T-helper 2 cell treated with Interferon-gamma antibody and Interleukin-4, amounts not matched to agents 5 μg/mL and 100 μg/mL, for 36 hours (primary cell): ENCODE results near the gene NOTCH2.

Experiments used
- DNase-seq: peaks from one replicate; pipeline ENCODE4 v3.0.0; 2021; ENCODE audit warnings: low spot score
- H3K27ac Mint-ChIP-seq: one replicate; pipeline ENCODE4 v1.8.0; 2021; ENCODE audit warnings: mild to moderate bottlenecking, mixed read lengths
- H3K27me3 Mint-ChIP-seq: one replicate; pipeline ENCODE4 v1.8.0; 2021; ENCODE audit warnings: low read depth, mixed read lengths
- H3K36me3 Mint-ChIP-seq: one replicate; pipeline ENCODE4 v1.8.0; 2021; ENCODE audit warnings: low read depth, mixed read lengths
- H3K4me1 Mint-ChIP-seq: one replicate; pipeline ENCODE4 v1.8.0; 2021; ENCODE audit warnings: low read depth, mixed read lengths
- H3K4me3 Mint-ChIP-seq: one replicate; pipeline ENCODE4 v1.8.0; 2022; ENCODE audit warnings: mild to moderate bottlenecking, moderate library complexity, mixed read lengths
- H3K9me3 Mint-ChIP-seq: one replicate; pipeline ENCODE4 v1.8.0; 2021; ENCODE audit warnings: mixed read lengths

Gene NOTCH2

DNA sequence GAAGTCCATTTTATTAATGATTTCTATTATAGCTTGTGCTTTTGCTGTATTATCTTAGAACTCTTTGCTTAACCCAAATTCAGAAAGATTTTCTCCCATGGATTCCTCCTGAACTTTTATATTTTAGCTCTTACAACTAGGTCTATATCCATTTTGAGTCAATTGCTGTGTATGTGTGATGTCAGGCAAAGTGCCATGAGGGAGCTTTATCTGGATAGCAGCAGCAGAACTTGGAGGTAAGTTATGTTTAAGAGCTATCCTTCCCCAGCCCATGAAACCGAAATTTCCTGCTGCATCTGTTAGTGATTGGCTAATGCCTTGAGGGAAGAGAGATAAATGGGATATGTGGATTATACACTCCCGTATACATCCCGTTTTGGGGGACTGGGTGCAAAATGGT, 203.0 kb downstream of the NOTCH2 start:
- Mint-ChIP-seq H3K4me3 (no peak overlapping the region), H3K9me3 (no peaks in the 10 kb centered on the region), H3K4me1 (peaks cover 14% of the 10 kb centered on the region)

DNA sequence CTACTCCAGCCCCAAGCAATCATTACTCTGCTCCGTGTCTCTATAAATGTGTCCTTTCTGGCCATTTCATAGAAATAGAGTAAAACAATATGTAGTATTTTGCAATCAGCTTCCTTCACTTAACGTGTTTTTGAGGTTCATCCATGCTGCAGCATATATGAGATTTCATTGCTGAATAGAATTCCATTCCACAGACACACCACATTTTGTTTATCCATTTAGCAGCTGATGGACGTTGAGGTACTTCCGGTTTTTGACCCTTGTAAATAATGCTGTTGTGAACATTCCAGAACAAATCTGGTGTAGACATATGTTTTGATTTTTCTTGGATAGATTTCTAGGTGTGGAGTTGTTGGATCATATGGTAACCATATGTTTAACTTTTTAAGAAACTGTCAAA, 203.8 kb downstream of the NOTCH2 start:
- DNase-seq: no peak
- Mint-ChIP-seq H3K27ac (no peak overlapping the region), H3K4me1 (peaks cover 10% of the 10 kb centered on the region), H3K27me3 (peaks cover 31% of the 10 kb centered on the region), H3K9me3 (no peaks in the 10 kb centered on the region), H3K36me3 (peaks cover 1% of the 10 kb centered on the region), H3K4me3 (no peak overlapping the region)

More for the DNA sequence above, 203.0 kb downstream of the NOTCH2 start:
- DNase-seq: no peak
- Mint-ChIP-seq H3K27ac (no peak overlapping the region), H3K36me3 (peaks cover 1% of the 10 kb centered on the region), H3K27me3 (peaks cover 36% of the 10 kb centered on the region)

DNA sequence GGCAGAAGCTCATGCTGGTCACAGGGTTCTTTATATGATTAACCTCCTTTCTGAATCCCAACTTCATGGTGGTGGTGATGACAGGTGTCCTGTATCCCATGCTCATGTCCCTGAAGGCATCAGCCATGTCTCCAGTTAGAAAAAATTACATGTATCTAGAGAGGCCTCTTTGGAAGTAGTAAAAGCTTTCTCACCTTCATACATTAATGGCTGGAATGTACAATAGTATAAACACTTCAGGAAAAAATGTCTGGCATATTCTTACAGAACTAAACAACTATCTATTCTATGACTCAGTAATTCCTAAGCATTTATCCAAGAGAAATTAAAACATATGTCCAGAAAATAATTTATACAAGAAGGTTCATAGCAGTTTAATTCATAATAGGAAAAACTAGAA, 207.2 kb downstream of the NOTCH2 start:
- Mint-ChIP-seq H3K27ac (no peak overlapping the region), H3K36me3 (peaks cover 4% of the 10 kb centered on the region), H3K4me3 (no peak overlapping the region), H3K4me1 (peaks cover 28% of the 10 kb centered on the region), H3K9me3 (no peaks in the 10 kb centered on the region), H3K27me3 (peaks cover 29% of the 10 kb centered on the region)
- DNase-seq: no peak
